GM12865 (cell line): ENCODE data around the gene RALGPS1.
A peak's percentile ranks its signal among the peaks of the same experiment; 100 is the strongest.

Experiments used
- DNase-seq: peaks from one replicate; pipeline ENCODE4 v3.0.0; 2010; ENCODE audit warnings: low read depth
- H3K4me3 ChIP-seq: 2 replicates; pipeline ENCODE4 v1.5.1; 2011; ENCODE audit warnings: mild to moderate bottlenecking, low read depth, low read length, control low read depth
- TF ChIP-seq, protein P1 (sequence below): IDR thresholded peaks from 2 replicates; pipeline ENCODE4 v1.5.1; 2011; ENCODE audit warnings: low read length, control low read depth, low read depth, inconsistent platforms; ENCODE audit not compliant: insufficient read depth; ENCODE audit errors: missing control alignments

RALGPS1 gene

DNA sequence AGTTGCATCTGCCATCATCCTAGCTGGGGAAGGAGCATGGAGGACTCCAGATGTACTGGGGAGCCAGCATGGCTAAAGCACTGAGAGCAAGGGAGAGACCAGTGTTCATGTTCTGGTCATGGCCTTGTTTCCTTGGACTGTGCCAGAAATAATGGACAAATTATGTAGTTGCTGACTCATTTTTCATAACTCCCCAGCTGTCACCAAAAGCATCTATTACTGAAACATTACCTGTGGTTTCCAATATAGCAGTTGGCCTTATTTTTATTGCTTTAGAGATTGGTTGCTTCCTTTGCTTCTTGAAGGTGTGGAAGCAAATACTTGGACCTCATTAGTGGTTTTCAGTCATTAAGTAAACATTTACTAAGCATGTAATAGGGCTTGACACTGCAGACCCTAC, 11.3 kb downstream of the RALGPS1 start:
- TF ChIP-seq, protein P1, sequence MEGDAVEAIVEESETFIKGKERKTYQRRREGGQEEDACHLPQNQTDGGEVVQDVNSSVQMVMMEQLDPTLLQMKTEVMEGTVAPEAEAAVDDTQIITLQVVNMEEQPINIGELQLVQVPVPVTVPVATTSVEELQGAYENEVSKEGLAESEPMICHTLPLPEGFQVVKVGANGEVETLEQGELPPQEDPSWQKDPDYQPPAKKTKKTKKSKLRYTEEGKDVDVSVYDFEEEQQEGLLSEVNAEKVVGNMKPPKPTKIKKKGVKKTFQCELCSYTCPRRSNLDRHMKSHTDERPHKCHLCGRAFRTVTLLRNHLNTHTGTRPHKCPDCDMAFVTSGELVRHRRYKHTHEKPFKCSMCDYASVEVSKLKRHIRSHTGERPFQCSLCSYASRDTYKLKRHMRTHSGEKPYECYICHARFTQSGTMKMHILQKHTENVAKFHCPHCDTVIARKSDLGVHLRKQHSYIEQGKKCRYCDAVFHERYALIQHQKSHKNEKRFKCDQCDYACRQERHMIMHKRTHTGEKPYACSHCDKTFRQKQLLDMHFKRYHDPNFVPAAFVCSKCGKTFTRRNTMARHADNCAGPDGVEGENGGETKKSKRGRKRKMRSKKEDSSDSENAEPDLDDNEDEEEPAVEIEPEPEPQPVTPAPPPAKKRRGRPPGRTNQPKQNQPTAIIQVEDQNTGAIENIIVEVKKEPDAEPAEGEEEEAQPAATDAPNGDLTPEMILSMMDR, result no peak
- peak; percentile 13 for DNase-seq

DNA sequence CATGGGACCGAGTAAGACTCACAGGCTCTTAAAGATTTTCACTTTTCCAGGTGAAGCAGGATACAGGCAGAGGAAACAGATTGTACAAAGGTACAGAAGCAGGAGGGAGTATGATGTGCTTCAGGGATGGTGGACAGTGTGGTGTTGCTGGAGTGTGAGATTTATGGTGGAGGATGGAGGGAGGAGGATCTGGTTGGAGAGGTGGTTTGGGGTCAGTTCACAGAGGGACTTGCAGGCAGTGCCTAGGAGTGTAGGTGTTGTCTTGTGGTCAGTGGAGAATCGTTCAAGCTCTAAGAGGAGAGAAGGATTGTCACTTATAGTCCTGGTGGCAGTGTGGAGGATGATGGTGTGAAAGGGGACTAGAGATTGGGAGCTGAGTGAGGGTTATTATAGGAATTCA, 11.8 kb downstream of the RALGPS1 start:
- no peak for DNase-seq
- no peak overlapping the region for H3K4me3 ChIP-seq
- TF ChIP-seq, protein P1, result no peak

More for the DNA sequence above, 11.3 kb downstream of the RALGPS1 start:
- H3K4me3 ChIP-seq, result no peak overlapping the region

DNA sequence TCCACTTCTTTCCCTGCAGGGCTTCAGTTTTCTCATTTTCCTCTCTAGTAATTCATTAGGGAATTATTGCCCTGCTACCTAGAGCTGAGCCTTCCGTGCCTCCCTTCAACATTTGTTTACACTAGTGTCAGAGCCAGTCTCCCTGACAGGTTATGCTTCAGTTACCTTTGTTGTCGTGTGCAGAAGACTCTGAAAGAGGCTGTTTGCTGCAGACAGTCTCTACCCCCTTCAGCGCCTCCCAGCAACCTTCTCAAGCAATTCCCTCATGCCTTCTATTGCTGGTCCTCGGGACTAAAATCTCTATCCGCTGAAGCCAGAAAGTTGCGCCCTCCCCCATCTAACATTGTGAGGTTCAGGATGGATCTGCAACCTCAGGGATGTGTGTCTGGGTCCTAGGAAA, 12.8 kb downstream of the RALGPS1 start:
- TF ChIP-seq, protein P1, result no peak

DNA sequence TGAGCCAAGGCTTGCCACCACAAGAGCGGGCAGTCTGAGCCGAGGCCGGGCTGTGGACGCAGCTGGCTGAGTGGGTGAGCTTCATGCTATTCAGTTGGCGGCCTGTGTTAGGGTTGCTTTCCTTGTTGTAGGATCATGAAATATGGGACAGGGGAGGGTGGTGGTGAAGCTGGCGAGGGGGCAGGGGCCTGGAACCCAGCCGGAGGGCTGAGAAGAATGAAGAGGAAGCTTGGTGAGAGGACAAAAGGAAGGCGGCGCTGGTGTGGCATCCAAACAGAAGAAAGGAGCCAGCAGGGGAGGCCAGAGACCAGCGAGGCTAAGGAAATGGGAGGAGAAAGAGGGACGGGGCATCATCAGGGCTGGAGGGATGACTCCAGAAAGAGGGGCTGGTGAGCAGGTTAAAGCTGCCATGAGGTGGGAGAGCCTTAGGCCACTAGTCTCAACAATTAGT, 18.3 kb downstream of the RALGPS1 start:
- DNase-seq, result no peak
- H3K4me3 ChIP-seq, result no peak overlapping the region
- TF ChIP-seq, protein P1, result no peak

More for the DNA sequence above, 12.8 kb downstream of the RALGPS1 start:
- no peak for DNase-seq
- H3K4me3 ChIP-seq, result no peak overlapping the region

DNA sequence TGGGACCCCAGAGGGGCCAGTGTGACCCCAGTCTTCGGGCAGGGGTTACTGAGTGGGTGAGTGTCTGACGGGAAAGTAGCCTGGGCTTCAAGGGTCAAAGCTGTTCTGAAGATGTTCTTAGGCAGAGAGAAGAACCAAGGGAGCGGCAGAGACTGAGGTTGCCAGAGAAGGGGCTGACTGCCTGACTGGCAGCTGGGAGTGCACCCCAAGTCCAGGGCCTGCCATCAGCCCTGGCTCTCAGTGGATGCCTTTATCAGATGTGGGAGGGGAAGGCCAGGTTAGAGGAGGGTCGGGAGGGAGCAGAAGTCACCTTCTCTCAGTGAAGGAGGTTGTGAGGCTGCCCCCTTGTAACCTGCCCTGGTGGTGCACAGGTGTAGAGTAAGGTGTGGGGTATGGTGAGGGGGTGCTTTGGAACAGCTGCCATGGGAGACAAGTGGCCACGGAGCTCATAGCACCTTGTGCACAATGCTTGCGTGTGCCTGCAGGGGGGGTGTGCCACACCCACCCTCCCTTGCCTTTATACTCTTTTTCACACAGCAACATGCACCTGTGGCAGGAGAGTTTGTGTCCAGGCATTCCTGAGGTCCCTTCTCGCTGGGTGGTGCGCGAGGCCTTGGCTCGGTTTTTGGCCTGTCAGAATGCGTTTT, 18.9 kb downstream of the RALGPS1 start:
- TF ChIP-seq, protein P1, result no peak
- DNase-seq, result no peak
- H3K4me3 ChIP-seq, result no peak overlapping the region

DNA sequence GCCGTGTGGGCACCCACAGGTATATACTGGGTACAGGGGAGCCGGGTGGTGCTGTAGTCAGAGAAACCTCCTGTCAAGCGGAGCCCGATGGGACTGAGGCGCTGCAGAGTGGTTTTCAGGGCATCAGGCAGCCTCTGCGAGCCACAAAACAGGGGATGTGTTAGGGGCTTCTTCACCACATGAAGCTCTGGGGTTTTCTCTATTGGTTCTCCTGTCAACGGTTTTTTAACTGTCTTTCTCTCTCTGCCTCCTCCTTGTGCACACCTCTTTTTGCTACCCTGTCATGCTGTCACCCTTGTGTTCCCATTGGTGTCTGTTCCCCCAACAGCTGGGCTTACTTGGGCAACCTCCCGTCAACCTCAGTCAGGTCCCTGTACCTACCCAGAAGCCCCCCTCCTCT, 19.9 kb downstream of the RALGPS1 start:
- no peak for DNase-seq
- TF ChIP-seq, protein P1, result no peak
- H3K4me3 ChIP-seq, result no peak overlapping the region

DNA sequence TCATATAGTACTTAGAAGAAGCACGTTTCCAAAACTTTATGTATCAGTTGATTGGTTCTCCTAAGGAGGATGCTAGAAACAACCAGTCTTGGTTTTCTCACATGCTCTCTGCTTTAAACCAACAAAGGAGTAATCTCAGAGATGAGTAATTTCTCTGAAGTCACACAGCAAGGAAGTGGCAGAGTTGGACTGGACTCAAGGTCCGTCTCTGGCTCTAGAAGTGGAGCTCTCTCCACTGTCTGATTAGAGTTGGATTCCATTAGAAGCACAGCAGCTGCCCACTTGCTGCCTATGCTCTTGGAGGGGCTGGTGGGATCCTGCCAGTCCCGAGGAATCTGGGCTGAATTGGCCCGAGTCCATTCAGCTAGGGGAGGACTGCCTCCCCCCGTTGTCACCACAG, 21.0 kb downstream of the RALGPS1 start:
- H3K4me3 ChIP-seq, result no peak overlapping the region
- TF ChIP-seq, protein P1, result no peak
- DNase-seq, result no peak
